Lower lobe of right lung (tissue), 2 donors: ENCODE data around the gene VEPH1. TPM values are rescaled to one million over a fixed set of nuclear protein-coding genes. Genes with fewer than 3 reads are reported as not detected.

Source experiments
- ATAC-seq, 2 donors: fragments of 200-7000 bp; cut with Tn5 transposase; one replicate each; pipeline ENCODE4 v1.9.1; 2020 to 2022; ENCODE audit warnings: mild to moderate bottlenecking in 2 of 2, moderate library complexity in 2 of 2
- DNase-seq: peaks from one replicate; pipeline ENCODE4 v3.0.0-alpha.2; 2020
- H3K27ac ChIP-seq: fragments of 200-600 bp; one replicate; pipeline ENCODE4 v1.8.0; 2022
- H3K27me3 ChIP-seq: fragments of 200-600 bp; one replicate; pipeline ENCODE4 v1.8.0; 2022; ENCODE audit warnings: low read depth
- H3K36me3 ChIP-seq: fragments of 200-600 bp; one replicate; pipeline ENCODE4 v1.8.0; 2022; ENCODE audit warnings: mild to moderate bottlenecking
- H3K4me1 ChIP-seq: fragments of 200-600 bp; one replicate; pipeline ENCODE4 v1.8.0; 2022
- H3K4me3 ChIP-seq: fragments of 200-600 bp; one replicate; pipeline ENCODE4 v1.8.0; 2022; ENCODE audit warnings: mild to moderate bottlenecking
- H3K9me3 ChIP-seq: fragments of 200-600 bp; one replicate; pipeline ENCODE4 v1.8.0; 2022
- CTCF ChIP-seq: fragments of 200-600 bp; IDR thresholded peaks from one replicate; pipeline ENCODE4 v1.8.0; 2022; ENCODE audit warnings: antibody characterized with exemption, mild to moderate bottlenecking
- intact Hi-C: fragments of 100-400 bp; cut with DNase I; formaldehyde crosslinking; loops from one replicate; pipeline ENCODE4 v1.11.0; 2022
- total RNA-seq: library from RNA; stranded (reverse); fragmentation: NEBNext Ultra II Directional; extraction: Animal tissue kit (Norgen Biotek cat#: 25700); gene quantifications from one replicate; pipeline ENCODE4 v1.2.1, GENCODE V29; 2021
- donor health status: DM: no; HTN: yes; CAD: no; lungs with severe emphysema.

VEPH1 gene
- total RNA-seq, 1 donor from 2014 or later, result 116 TPM

- Histone ChIP-seq H3K27me3 (no peaks in the 10 kb centered on the region), H3K27ac (no peak overlapping the region), H3K4me3 (no peak overlapping the region), H3K36me3 (no peaks in the 10 kb centered on the region), H3K9me3 (no peaks in the 10 kb centered on the region), H3K4me1 (no peaks in the 10 kb centered on the region)
- intact Hi-C loops, result no loop called here
- no peak for TF ChIP-seq CTCF
- ATAC-seq (no peak), DNase-seq (no peak)
Observed at GRCh38 chr3:157416347-157417087, 86.7 kb downstream of the VEPH1 start.

- no peaks in the 10 kb centered on the region for H3K4me1 ChIP-seq
- no peaks in the 10 kb centered on the region for H3K9me3 ChIP-seq
- no peak overlapping the region for H3K27ac ChIP-seq
- no peaks in the 10 kb centered on the region for H3K36me3 ChIP-seq
- no peaks in the 10 kb centered on the region for H3K27me3 ChIP-seq
- no peak overlapping the region for H3K4me3 ChIP-seq
- no peak for ATAC-seq
- intact Hi-C loops, result no loop called here
- TF ChIP-seq CTCF, result no peak
- no peak for DNase-seq
Observed at GRCh38 chr3:157414861-157415260, 88.4 kb downstream of the VEPH1 start.

GRCh38 chr3:157412323-157412855 is 90.8 kb downstream of the VEPH1 start:
- no peak for ATAC-seq
- Histone ChIP-seq H3K27me3 (no peaks in the 10 kb centered on the region), H3K4me1 (no peaks in the 10 kb centered on the region), H3K36me3 (no peaks in the 10 kb centered on the region), H3K9me3 (no peaks in the 10 kb centered on the region), H3K27ac (no peak overlapping the region), H3K4me3 (no peak overlapping the region)
- DNase-seq, result no peak
- intact Hi-C loops, result no loop called here
- no peak for TF ChIP-seq CTCF

GRCh38 chr3:157410945-157411344 is 92.3 kb downstream of the VEPH1 start:
- ATAC-seq (no peak), DNase-seq (no peak)
- intact Hi-C loops, result no loop called here
- TF ChIP-seq CTCF, result no peak
- Histone ChIP-seq H3K27ac (no peak overlapping the region), H3K4me3 (no peak overlapping the region), H3K9me3 (no peaks in the 10 kb centered on the region), H3K36me3 (no peaks in the 10 kb centered on the region), H3K27me3 (no peaks in the 10 kb centered on the region), H3K4me1 (no peaks in the 10 kb centered on the region)

- intact Hi-C loops, result no loop called here
- Histone ChIP-seq H3K4me3 (no peak overlapping the region), H3K36me3 (no peaks in the 10 kb centered on the region), H3K4me1 (no peaks in the 10 kb centered on the region), H3K27me3 (no peaks in the 10 kb centered on the region), H3K27ac (no peak overlapping the region), H3K9me3 (no peaks in the 10 kb centered on the region)
- ATAC-seq (no peak), DNase-seq (no peak)
- TF ChIP-seq CTCF, result no peak
Observed at GRCh38 chr3:157409516-157409915, 93.7 kb downstream of the VEPH1 start.
